Suppressor macrophage treated with lipopolysaccharide for 1 hour (primary cell): ENCODE results near the gene ZBTB8OS.
A peak's percentile ranks its signal among the peaks of the same experiment; 100 is the strongest.
"Not testable (repeated sequence)": the region's sequence is repeated elsewhere in the genome, so short reads cannot be mapped to it uniquely, and the experiment has no call there.

Source experiments
- DNase-seq, 3 donors: peaks; one replicate each; pipeline ENCODE4 v3.0.0-alpha.2; 2020 to 2022

The ZBTB8OS gene

DNA sequence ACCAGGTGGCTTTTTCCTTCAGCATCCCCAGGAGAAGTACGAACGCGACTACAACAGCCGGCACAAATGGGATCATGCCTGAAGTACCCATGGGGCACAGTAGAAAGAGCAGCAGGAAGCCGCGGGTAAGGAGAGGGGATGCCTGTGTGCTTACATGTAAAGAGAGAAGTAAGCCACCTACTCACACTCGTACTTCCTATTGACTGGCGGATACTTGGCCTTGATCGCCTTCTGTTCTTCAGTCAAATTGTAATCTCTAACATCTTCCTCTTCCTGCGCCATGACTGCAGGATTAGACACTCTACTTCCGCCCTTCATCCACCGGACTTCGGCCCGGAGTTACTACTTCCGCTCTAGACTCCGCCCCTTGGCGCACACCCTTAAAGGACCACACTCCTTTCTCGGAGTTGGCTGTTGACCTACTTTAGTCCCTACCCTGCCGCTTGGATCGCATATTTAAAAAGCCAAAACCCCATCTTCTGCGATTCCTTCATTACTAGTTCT, at the start of gene ZBTB8OS:
ZBTB8OS (minus strand) TSS at position 303 of the 504 bp plus-strand sequence; CDS start at position 282, 21 bp downstream.
- DNase-seq = peak; percentile 95 to 97 (median 96)

GRCh38 chr1:32696996-32697395, 46.6 kb upstream of the ZBTB8OS start:
- DNase-seq = not testable (repeated sequence)

DNA sequence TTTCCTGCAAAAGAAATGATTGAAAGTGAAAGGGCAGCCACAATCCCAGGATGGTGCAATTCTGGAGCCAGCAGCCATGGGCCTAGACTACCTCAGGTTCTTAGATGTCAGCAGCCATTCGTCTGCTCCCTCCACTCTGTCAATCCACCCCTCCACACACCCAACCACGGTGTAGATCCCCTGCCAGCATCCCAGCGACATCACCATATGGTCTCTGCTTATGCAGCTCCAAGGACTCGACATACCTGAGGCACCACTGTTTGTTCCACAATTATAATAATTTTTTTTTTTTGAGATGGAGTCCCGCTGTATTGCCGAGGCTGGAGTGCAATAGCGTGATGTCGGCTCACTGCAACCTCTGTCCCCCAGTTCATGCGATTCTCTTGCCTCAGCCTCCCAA, 45.7 kb upstream of the ZBTB8OS start:
- no peak for DNase-seq

DNA sequence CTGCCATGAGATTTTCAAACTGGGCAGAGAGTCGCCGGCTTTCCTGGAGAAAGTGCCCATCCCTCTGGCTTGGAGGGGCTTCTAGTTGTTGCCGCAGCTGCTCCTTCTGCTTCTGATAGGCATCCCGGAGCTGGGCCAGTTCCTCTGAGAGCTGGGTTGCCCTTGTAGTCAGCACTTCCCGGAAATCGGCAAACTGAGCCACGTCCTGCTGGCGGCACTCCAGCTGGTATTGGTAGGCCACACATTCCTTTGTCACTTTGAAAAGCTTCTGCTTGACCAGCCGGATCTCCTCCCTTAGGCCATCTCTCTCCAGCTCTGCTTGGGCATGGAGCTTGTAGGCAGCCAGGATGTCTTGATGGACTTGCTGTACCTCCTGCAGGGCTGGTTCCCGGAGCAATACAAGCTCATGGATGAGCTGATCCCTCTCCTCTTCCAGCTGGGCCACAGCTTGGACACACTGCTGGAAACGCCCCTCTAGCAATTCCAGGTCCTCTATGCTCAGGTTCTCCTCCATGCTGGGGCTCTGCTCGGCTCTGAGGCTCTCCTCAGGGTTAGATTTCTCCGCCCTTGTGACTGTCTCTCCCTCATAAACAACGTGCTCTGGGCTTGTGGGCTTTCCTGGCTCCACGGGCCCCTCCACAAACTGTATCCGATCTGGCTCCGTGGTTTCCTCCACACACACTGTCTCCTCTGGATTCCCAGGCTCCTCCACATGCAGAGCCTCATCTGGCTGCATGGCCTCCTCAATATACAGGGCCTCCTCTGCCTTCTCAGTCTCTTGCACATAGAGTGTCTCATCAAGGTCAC, 45.0 kb upstream of the ZBTB8OS start:
- DNase-seq = peak in 2 of 3 donors; percentile 37 to 64

- DNase-seq = no peak
These were observed 43.3 kb upstream of the ZBTB8OS start for GRCh38 chr1:32693455-32694174.

- no peak for DNase-seq
These were observed 36.0 kb upstream of the ZBTB8OS start for GRCh38 chr1:32686387-32686786.

DNA sequence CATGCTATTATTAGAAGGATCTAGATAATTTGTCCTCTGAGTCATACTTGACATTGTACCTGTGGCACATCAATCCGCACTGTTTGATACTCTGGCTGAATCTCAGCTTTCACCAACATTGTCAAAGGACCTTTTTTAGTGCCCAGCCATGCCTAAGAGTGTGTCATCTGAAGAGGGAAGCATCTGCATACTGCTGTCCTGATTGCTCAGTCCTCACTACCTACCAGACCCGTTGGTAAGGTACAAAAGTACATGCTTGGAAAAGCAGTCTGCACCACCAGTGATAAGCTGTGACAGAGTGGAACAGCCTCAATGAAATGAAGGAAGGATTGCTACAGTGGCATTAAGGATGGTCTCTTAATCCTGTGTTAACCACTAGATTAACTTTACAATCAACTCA, 35.1 kb upstream of the ZBTB8OS start:
- no peak for DNase-seq

DNA sequence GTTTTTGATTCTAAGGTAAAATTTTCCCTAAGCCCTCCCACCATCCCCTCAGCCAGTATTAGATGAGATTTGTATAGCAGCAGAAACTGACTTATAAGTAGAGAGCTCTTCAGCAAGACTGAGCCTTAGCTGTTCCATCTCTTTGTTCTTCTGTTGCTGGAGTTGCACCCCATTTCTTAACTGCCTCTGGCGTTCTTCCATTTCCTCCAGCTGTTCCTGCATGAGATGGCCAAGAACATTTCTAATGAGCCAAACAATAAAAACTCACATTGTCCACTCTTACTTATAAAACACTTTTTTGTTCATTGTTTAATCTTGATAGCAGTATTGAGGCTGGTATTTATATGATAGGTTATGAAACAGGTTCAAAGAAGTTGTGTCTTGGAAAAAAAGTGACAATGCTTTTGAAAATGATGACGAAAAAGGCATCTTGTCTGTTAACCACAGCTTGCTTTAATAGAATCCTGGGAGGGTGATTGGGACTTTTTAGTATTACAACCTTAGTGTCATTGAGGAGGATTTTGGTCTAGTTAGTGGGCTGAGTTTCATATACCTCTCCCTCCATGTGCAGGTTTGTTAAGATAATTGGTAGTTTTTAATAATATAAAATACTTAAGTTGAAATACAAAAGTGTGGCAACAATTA, 33.9 kb upstream of the ZBTB8OS start:
- no peak for DNase-seq

GRCh38 chr1:32683397-32683796, 33.0 kb upstream of the ZBTB8OS start:
- DNase-seq = no peak

GRCh38 chr1:32681999-32682398, 31.6 kb upstream of the ZBTB8OS start:
- no peak for DNase-seq

DNA sequence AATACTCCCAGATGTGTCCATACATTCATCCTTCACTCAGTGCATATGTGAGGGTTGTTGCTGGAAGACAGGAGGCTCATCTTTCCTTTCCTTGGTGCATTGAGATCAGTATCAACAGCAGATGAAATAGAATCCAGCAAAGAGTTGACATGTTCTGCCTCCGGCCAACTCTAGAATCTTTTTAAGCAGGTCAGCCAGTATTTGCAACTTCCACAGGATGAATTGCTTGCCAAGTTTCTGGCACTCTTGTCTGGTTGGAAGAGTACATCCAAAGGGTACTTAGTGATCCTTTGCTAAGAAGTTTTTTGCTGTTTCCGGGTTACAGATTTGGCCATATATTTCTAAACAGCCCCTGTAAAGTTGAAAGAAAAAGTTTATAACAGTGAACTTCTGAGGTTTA, 31.2 kb upstream of the ZBTB8OS start:
- DNase-seq = no peak

- DNase-seq = no peak
These were observed 30.3 kb upstream of the ZBTB8OS start for GRCh38 chr1:32680642-32681041.

DNA sequence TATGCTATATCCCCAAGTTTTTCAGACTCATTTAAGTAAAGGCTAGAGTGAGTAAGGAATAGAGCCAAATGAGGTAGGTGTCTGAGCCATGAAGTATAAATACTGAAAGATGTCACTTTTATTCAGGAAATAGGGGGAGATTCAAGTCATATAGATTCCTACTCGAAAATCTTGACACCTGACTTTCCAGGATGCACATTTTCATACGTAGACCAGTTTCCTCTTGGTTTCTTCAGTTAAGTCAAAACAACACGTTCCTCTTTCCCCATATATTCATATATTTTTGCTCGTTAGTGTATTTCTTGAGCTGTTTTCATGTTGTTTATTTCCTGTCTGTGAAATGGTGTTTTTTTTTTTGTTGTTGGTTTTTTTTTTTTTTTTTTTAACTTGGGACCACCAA, 29.6 kb upstream of the ZBTB8OS start:
- not testable (repeated sequence) for DNase-seq

DNA sequence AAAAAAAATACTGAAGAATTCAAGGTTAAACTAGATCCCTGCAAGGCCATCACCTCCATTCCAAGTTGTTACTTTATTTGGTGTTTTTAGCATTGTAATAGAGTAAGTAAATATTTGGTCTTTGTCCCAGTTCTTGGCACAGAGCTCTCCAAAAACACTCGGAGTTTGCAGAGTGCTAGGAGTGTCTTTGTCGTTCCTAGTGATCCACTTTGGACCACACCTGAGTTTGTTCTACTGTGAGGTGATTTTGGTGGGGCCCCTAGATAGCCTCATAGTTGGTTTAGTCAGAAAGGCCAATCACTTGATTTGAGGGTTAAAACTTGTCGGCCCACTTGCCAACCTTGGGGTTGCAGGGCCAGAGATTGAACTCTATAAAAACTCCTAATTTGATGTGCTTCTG, 26.6 kb upstream of the ZBTB8OS start:
- no peak for DNase-seq

DNA sequence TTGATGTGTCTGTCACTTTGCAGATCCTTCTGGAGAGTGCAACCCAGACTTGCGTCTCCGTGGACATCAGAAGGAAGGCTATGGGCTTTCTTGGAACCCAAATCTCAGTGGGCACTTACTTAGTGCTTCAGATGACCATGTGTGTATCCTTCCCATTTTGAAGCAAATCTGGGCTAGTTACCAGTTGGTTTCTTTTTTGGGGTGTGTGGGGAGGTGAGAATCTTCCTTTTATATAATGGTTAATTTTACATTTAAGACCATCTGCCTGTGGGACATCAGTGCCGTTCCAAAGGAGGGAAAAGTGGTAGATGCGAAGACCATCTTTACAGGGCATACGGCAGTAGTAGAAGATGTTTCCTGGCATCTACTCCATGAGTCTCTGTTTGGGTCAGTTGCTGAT, 18.4 kb upstream of the ZBTB8OS start:
- not testable (repeated sequence) for DNase-seq

DNA sequence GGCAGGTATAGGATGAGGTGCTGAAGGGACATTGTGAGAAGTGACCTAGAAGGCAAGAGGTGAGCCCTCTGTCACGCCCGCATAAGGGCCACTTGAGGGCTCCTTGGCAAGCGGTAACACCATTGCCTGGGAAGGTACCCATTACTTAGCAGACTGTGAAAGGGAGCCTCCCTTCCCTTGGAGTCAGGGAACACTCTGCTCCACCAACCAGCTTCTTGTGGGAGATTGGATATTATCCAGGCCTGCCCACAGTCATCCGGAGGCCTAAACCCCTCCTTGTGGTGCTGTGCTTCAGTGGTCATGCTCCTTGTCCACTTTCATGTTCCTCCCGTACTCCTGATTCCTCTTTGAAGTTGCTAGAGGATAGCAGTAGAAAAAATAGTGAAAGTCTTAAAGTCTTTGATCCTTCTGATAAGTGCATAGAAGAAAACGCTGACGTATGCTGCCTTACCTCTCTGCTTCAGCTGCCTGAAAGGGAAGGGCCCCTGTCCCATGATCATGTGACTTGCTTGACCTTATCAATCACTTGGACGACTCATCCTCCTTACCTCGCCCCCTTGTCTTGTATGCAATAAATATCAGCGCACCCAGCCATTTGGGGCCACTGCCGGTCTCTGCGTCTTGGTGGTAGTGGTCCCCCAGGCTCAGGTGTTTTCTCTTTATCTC, 16.7 kb upstream of the ZBTB8OS start:
- no peak for DNase-seq

GRCh38 chr1:32665915-32666314, 15.6 kb upstream of the ZBTB8OS start:
- DNase-seq = no peak

GRCh38 chr1:32659581-32659980, 9.2 kb upstream of the ZBTB8OS start:
- no peak for DNase-seq

DNA sequence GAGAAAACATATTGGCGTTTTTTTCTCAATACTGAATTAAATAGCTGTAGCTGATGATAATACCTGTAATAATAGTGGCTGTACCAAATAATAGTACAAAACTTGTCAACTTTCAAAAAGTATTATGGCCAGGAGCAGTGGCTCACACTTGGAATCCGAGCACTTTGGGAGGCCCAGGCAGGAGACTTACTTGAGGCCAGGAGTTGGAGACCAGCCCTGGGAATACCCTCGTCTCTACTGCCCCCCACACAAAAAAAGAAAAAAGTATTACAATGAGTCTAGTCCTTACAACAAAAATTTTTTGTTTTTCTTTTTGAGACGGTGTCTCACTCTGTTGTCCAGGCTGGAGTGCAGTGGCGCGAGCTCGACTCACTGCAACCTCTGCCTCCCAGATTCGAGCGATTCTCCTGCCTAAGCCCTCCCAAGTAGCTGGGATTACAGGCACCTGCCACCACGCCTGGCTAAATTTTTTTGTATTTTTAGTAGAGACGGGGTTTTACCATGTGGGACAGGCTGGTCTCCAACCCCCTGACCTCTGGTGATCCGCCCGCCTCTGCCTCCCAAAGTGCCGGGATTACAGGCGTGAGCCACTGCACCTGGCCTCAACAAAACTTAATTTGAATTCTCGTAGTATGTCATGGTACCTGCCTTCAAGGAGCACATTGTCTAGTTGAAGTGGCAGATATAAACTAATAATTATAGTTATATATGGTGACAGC, 2.1 kb upstream of the ZBTB8OS start:
- no peak for DNase-seq

GRCh38 chr1:32651461-32652073, 1.2 kb upstream of the ZBTB8OS start:
- no peak for DNase-seq

DNA sequence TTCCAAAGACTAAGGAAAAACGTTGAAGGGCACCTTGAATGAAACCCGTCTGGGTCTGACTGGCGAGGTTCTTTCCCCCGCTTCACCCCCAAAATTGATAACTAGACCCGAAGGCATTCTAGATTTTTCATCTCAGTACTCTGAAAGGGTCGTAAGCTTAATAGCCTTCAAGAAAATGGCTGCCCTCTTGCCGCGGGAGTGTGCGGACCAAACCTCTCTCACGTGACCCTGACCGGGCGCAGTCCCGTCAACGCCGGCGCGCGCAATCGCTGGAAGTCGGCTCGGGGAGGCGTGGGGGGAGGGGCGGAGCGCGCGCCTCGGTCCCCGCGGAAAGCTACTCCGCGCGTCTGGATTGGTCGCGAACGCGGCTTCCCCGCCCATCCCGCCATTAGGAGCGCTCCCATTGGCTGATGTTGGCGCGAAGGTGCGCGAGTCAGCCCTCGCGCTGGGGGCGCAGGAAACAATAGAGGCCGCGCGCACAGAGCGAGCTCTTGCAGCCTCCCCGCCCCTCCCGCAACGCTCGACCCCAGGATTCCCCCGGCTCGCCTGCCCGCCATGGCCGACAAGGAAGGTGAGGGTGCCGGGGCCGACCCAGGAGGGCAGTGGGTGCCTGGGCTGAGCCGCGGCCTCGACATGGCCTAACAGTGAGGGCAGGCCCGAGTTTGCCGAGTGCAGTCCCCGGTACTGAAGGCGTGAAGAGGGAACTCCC, 556 bp upstream of the ZBTB8OS start, which contains the start of gene RBBP4:
RBBP4 (plus strand) TSS at position 457 of the 709 bp plus-strand sequence; CDS start at position 556, 99 bp downstream.
- DNase-seq = peak; percentile 98 to 100 (median 100)
